HL-60/S4 treated with retinoic acid at 250 ng/mL for 4 days and 3 days (cell line): Measurements from ENCODE around the gene ANKZF1.

ENCODE experiments used
- in situ Hi-C: fragments of 300-500 bp; cut with MboI; formaldehyde crosslinking; loops from 2 replicates; pipeline ENCODE4 v1.7.0; 2022; ENCODE audit warnings: low sequenced_read_pairs

The ANKZF1 gene

DNA sequence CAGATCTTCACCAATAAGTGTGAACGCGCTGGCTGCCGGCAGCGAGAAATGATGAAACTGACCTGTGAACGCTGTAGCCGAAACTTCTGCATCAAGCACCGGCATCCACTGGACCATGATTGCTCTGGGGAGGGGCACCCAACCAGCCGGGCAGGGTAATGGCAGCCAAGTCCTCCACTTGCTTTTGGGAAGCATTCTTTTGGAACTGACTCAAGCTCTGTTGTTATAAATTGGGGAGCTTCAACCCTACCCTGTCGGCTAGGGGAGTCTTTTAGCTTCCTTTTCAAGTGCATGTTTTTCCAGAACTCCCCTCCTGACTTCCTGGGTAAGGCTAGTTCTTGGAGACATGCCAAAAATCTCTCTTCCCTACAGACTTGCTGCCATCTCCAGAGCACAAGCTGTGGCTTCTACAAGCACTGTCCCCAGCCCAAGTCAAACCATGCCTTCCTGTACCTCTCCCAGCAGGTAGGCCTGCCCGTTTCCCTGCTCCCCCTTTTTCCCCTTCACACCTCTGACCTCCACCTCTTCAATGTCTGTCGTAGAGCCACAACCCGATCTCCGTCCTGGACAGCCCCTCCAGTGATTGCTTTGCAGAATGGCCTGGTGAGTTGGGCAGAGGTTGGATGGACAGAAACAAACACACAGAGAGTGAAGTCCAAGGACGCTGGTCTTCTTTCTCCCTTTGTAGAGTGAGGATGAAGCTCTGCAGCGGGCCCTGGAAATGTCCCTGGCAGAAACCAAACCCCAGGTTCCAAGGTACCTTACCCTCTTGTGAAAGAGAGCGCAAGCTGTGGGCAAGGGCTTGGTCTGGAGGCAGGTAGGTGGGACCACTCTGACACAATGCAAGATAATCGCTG is 21.5 kb upstream of the ANKZF1 start:
- in situ Hi-C loops = no loop called here

DNA sequence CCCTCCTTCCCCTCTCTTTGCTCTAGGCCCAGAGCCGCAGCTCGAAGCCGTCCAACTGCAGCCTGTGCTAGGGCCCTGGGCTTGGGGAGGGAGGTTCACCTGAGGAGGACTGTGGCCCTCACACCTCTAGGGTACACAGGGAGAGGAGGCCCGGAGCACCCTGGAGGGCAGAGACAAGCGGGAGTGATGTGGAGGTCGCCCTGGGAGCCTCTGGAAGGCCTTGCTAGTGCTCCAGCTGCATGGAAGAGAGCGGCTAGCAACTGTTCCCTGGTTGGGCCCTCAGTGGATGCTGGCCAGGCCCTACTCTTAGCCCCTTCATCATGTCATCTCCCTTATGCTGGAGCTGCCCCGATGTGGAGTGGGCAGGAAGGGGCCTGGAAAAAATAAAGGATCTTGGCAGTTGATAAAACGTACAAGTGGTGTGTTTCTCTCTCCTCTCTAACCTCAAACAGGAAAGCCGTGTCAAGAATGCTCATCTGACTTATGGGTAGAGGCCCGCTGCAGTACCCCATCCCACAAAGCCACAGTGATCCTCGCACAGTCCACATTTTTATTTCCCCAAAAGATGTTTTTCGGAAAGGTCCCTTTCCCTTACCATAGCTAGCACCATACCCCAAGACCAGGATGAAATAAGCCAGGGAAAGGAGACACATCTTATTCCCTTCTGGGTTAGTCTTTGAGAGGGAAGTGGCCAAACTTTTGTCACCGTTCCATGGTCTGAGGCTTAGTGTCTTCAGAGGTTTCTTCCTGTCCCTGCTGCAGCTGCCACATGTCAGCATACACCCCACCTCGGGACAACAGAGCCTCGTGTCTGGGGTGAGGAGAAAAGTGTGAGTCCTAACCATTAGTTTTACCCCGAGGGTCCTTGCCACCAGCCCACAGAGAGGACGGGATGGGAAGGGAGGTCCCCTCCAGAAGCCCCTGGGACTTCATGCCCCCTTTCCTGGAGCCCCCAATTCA is 20.1 kb upstream of the ANKZF1 start:
- in situ Hi-C loops = no loop called here

DNA sequence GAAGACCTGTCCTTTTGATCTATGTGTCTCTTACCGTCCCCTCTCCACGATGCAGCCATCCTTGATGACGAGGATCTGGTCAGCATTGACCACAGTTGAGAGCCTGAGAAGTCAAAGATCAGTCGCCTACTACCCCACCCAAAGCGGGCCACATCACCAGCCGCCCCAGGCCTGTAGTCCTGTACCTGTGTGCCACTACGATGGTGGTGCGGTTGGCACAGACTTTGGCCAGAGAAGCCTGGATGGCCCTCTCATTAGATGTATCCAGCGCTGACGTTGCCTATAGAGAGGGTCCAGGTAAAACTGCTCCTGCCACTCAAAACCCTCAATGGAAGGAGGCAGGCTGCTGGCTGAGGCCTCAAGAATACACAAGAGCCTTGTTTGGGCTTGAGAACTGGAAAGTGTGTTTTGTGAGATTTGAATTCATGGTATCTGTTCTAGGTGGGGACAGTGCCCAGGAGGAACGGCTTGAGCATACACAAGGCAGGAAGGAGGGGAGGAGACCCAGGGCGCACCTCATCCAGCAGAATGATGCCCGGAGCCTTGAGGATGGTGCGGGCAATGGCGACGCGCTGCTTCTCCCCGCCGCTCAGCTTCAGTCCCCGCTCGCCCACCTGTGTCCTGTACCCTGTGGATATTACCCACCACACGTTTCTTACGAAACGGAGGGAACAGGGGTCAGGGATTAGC is 19.3 kb upstream of the ANKZF1 start:
- in situ Hi-C loops = no loop called here

DNA sequence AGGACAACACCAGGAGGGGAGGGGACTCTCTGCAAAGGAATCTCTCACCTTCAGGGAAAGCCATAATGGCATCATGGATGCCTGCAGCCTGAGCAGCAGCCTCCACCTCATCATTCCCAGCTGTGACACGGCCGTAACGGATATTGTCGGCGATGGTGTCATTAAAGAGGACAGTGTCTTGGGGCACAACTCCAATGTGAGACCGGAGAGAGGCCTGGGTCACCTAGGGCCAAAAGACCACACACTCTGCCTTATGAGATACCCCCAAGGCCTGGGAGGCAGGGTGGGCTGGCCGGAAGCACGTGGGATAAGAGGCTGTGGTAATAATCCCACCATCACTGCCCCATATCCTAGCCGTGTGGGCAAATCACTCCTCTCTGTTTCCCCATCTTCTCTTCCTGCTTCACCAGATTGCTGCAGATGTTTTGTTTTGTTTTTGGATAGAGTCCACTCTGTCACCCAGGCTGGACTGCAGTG is 18.7 kb upstream of the ANKZF1 start:
- in situ Hi-C loops = no loop called here

DNA sequence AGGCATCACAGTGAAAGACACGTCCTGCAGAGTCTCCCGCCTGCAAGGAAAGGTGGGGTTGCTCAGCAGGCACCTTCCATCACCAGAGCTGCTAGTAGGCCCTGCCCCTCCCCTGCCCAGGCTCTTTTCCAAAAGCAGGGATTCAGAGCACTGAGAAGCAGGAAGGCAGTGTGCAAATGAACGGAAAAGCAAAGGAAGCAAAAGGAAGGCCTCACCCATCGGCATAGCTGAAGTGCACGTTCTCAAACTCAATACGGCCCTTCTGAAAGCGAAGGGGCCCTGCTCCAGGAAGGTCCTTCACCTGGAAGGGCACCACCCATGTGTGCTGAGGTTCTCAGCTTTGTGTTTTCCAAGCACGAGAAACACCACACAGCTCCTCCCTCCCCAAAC is 16.6 kb upstream of the ANKZF1 start:
- in situ Hi-C loops = no loop called here

- in situ Hi-C loops = no loop called here
These were observed 16.0 kb upstream of the ANKZF1 start for GRCh38 chr2:219213486-219214071.

GRCh38 chr2:219214141-219214540 is 15.5 kb upstream of the ANKZF1 start:
- in situ Hi-C loops = no loop called here

GRCh38 chr2:219214786-219215185 is 14.8 kb upstream of the ANKZF1 start:
- in situ Hi-C loops = no loop called here

GRCh38 chr2:219215871-219216534 is 13.6 kb upstream of the ANKZF1 start:
- in situ Hi-C loops = no loop called here

DNA sequence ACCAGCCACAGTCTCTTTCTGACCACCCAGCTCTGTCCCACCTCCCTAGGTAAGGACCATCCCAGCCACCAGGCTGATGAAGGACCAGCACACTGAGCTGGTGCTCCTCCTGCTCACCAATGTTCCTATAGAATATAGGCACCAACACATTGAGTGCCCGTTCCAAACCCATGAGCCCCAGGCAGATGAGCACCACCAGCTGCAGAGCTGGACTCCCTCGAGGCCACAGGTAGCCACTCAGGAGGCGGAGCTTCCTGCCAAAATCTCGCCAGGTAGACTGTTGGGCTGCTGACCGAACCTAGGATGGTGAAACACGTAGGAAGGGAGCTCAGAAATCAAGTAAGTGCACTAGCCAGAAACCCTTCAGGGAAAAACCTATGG is 13.1 kb upstream of the ANKZF1 start:
- in situ Hi-C loops = no loop called here

- in situ Hi-C loops = no loop called here
These were observed 11.3 kb upstream of the ANKZF1 start for GRCh38 chr2:219218217-219218731.

DNA sequence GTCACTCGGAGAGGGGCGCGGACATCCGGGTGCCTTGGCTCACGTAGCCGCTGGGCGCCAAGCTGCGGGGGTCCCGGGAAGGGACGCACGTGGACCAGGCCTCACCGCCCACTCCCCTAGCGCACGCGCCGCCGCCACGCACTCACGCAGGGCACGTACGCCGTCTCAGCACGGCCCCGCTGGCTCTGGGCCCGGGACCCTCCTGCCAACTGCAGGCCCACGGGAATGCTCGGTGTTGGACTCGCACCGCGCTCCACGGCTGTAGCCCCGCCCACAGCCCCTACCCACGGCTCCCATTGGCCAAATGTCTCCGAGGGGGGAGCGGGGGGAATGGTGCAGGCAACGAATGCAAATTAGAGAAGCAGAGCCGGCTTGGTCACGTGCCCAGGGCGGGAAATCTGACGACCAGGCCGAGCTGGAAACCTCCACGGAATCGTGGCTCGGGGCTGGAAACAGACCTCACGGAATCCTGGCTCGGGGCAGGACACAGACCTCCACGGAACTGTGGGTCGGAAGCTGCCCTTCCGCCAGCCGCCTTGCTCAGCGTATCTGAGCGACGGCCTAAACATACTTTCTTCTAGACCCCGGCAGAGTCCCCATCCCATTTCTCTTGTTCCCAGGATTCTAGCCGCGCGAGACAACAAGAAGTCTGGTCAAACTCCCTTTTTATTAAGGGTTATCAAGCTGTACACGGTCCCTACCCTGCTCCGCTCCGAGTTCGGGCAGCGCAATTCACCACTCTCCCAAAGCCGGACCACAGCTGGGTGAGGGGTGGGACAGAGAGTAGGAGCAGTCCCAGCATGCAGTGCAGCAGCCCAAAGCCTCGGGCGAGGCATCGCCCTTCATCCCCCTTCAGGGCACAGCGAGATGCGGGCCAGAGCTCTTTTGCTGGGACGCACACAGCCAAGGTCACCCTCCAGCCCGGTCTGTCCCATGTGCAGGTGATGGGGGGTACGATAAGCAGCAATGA is 10.6 kb upstream of the ANKZF1 start, which contains the start of gene ABCB6:
ABCB6 (minus strand) TSS at position 227 of the 970 bp plus-strand sequence. CDS start 285 bp downstream, outside the sequence.
- in situ Hi-C loops = no loop called here

DNA sequence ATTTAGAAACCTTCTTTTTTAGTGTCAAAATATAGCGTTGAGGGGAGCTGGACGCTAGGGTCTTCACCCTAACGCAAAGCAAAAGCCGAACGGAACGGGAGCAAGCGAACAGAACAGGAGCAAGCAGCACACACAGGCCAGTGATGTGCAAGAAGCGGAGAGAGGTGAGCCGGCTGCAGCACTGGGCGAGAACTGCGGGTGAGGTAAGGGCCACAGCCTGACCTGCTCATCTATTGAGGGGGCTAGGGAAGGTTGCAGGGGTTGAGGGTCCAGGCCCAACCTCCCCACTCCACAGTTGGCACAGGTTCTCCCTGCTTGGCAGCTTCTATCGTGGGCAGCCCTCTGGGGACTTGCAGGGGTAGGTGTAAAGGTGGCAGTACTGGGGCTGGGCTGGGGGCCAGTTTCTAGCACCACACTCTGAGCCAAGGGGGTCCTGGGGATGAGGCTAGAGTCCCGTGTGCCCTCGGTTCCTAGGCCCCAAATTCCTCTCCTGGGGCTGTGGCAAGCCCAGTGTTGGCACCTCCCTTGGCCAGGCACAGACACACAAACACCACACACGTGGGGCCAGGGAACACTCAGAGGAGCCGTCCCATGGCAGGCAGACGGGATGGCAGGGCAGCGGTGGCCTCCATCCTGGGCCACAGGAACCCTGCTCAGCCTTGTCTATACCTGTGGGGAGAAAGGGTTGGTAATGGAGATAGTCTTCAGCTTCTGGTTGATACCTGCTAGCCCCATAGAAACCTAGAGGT is 9.6 kb upstream of the ANKZF1 start:
- in situ Hi-C loops = no loop called here

DNA sequence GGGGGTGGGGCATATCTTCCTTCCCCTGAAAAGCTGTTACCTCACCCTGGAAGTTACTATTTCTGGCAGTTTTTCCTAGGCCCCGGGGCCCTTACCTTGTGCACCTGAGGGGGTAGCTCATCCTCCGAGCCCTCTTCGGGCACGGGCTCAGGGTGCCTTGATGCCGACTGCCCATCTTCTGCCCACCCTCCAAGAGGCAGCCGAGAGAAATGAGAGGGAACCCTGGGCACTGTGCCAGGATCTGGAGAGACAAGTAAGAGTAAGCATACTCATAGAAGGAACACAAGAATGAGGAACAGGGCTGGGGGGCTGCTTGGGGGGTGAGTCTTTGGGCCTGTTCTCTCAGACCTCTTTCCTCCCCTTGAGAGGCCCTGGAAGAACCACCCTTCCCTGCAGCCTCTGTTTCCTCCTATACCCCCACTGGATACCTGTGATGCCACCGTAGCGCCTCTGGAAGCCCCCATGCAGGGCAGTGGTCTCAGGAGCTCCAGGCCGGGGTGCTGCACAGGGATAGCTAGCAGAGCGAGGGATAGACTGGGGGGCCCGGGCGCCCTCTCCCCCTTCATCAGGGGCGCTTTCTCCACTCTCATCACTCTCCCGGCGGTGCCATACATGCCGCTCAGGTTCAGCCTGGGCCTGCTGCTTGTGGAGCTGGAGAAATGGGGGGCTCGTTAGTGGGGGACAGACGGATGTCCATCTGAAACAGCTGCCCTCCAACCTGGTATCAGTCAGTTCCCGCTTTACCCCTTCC is 8.8 kb upstream of the ANKZF1 start:
- in situ Hi-C loops = no loop called here

DNA sequence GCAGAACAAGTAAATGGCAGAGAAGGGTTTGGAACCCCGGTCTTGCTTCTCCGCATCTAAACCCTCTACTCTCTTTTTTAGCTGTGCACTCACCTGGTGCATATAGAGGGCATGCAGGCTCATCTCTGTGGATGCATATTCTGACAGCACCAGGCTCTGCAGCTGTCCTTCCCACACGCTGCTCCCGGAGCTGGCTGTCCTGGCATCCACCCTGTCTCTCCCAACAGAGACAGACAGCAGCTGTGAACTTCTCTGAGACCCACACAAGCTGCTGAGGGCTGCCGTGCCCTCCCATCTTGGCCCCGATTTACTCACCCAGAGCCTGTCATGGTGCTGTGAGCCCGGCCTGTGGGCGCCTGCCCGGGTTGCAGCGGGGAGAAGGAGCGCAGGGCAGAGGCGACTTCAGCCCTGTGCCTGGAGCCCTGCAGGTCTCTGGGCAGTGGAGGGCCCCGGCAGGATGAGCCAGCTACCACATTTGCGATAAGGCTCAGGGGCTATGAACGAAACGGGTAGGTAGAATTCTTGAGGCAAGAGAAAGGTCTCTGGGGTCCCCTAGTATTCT is 7.6 kb upstream of the ANKZF1 start:
- in situ Hi-C loops = no loop called here

DNA sequence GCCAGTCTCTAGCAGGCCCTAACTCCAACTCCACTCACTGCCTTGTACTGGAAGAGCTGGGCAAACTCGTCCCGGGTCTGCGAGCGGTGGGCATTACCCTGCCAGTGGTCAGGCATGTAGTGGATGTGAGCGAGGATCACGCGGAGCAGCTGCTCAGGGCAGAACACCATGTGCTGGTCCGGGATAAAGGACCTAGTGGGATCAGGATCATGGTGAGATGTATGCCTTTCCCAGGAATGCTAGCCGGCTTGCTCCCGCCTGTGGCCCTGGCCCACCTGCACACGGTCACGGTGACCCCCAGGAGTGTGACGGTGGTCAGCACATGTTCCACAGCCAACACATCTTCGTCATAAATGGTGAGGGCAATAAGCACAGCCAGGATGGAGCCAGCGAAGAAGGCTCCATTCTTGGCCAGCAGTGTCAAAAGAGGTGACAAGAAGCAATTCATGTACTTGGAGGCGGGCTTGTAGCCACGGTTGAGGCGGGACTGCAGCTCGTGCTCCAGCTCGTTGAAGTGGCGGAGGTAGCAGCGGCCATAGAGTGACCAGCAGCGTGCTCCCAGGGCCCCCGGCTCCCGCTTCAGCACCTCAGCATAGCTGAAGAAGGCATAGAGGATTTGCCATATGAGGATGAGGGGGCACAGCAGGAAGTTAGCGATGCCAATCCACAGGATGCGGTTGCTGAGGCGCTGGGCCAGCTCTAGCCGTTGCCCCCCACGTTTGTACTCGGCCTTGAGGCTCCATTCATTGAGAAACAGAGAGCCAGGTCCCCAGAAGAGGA is 5.6 kb upstream of the ANKZF1 start:
- in situ Hi-C loops = no loop called here
